Nephron progenitor cell (in vitro differentiated cells): Measurements from ENCODE around the gene ARG1.
A peak's percentile ranks its signal among the peaks of the same experiment; 100 is the strongest.

Source experiments
- DNase-seq: peaks from one replicate; pipeline ENCODE4 v3.0.0; 2021
- H3K27ac Mint-ChIP-seq: 2 replicates; pipeline ENCODE4 v1.8.0; 2021; ENCODE audit warnings: mild to moderate bottlenecking, moderate library complexity, mixed read lengths
- H3K27me3 Mint-ChIP-seq: 2 replicates; pipeline ENCODE4 v1.8.0; 2021; ENCODE audit warnings: mild to moderate bottlenecking, low read depth, mixed read lengths; ENCODE audit not compliant: poor library complexity
- H3K36me3 Mint-ChIP-seq: 2 replicates; pipeline ENCODE4 v1.8.0; 2021; ENCODE audit warnings: low read depth, mixed read lengths
- H3K4me1 Mint-ChIP-seq: 2 replicates; pipeline ENCODE4 v1.8.0; 2021; ENCODE audit warnings: mixed read lengths
- H3K4me3 Mint-ChIP-seq: 2 replicates; pipeline ENCODE4 v1.8.0; 2021; ENCODE audit warnings: mild to moderate bottlenecking, moderate library complexity, mixed read lengths
- H3K9me3 Mint-ChIP-seq: 2 replicates; pipeline ENCODE4 v1.8.0; 2021; ENCODE audit warnings: mild to moderate bottlenecking, moderate library complexity, mixed read lengths
- TF ChIP-seq, protein P1 (sequence below): fragments of 200-600 bp; sonication (generic); IDR thresholded peaks from 2 replicates; pipeline ENCODE4 v1.5.0; 2021; ENCODE audit warnings: antibody characterized with exemption

ARG1 gene

DNA sequence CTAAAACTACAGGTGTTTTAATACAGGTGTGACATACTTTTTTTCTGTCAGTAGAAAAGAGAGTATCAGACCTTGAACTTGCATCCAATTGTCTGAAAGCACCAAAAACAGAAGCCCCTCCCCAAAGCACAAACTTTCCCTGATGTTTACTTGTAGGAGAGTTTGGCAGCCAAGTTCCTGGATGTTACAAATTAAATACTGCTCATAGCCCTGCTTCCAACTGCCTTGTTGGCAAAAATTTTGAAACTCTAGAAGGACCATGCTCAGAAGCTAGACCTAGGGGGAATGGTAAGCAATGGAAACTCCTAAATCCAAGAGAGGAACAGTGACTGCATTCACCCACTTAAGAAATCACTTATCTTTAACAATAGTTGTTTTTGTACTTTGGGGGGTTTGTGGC is 17.0 kb upstream of the ARG1 start:
- TF ChIP-seq, protein P1, sequence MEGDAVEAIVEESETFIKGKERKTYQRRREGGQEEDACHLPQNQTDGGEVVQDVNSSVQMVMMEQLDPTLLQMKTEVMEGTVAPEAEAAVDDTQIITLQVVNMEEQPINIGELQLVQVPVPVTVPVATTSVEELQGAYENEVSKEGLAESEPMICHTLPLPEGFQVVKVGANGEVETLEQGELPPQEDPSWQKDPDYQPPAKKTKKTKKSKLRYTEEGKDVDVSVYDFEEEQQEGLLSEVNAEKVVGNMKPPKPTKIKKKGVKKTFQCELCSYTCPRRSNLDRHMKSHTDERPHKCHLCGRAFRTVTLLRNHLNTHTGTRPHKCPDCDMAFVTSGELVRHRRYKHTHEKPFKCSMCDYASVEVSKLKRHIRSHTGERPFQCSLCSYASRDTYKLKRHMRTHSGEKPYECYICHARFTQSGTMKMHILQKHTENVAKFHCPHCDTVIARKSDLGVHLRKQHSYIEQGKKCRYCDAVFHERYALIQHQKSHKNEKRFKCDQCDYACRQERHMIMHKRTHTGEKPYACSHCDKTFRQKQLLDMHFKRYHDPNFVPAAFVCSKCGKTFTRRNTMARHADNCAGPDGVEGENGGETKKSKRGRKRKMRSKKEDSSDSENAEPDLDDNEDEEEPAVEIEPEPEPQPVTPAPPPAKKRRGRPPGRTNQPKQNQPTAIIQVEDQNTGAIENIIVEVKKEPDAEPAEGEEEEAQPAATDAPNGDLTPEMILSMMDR: no peak

DNA sequence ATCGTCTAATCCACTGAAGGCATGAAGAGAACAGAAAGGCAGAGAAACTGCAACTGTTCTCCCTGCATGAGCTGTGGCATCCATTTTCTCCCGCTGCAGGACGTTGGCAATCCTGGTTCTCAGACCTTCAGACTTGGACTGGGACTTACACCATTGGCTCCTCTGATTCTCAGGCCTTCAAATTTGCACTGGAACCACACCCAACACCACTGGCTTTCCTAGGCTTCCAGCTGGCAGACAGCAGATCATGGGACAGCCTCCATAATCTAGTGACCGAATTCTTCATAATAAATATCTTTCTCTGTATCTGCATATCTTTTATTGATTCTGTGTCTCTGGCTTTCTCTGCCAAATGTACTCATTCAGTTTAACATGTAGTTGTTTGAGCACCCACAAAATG is 14.1 kb upstream of the ARG1 start:
- no peak for DNase-seq
- Mint-ChIP-seq H3K27ac (no peak overlapping the region), H3K9me3 (no peaks in the 10 kb centered on the region), H3K27me3 (peaks cover 4% of the 10 kb centered on the region), H3K36me3 (no peaks in the 10 kb centered on the region), H3K4me3 (no peak overlapping the region), H3K4me1 (no peaks in the 10 kb centered on the region)
- TF ChIP-seq, protein P1: no peak

More for the DNA sequence above, 17.0 kb upstream of the ARG1 start:
- Mint-ChIP-seq H3K4me3 (no peak overlapping the region), H3K27ac (no peak overlapping the region), H3K9me3 (no peaks in the 10 kb centered on the region), H3K27me3 (peaks cover 8% of the 10 kb centered on the region), H3K4me1 (no peaks in the 10 kb centered on the region), H3K36me3 (no peaks in the 10 kb centered on the region)
- DNase-seq: no peak

DNA sequence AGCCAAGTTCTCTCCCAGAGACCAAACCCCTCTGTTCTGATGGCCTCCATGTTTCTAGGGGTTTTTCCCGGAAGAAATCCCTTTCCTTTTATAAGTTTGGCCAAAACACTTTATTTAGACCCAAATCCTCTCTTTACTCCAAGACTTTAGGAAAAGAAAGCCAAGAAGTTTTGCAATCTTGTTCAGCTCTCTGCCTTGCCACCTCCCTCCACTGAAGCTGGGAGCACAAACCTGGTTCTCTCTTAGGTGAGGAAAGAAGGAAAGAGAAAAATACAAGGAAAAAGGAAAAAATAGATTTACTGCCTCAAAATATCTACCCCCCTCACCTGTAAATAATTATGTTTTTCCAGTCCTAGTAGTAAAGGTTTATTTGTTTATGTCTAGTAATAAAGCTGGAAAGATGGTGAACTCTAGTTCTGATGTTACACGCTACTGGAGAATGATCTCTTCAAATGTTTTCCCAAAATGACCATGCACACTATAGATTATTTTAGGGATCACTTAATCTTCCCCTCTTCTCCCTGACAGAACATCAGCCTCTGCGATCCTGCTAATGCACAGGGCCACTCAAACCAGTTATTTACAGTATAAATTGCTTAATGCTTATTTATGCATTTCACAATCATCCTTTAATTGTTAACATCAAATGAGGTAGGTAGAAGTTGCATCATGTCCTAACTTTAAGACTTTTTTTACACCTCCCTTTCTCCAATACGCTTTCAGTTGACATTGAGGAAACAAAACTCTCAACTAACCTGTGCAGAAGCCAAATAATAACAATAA is 10.9 kb upstream of the ARG1 start:
- peaks cover 7% of the 10 kb centered on the region for H3K36me3 Mint-ChIP-seq
- DNase-seq: no peak
- H3K4me1 Mint-ChIP-seq: no peaks in the 10 kb centered on the region
- no peak overlapping the region for H3K27ac Mint-ChIP-seq
- TF ChIP-seq, protein P1: no peak
- H3K9me3 Mint-ChIP-seq: peaks cover 9% of the 10 kb centered on the region
- H3K4me3 Mint-ChIP-seq: no peak overlapping the region
- peaks cover 10% of the 10 kb centered on the region for H3K27me3 Mint-ChIP-seq

DNA sequence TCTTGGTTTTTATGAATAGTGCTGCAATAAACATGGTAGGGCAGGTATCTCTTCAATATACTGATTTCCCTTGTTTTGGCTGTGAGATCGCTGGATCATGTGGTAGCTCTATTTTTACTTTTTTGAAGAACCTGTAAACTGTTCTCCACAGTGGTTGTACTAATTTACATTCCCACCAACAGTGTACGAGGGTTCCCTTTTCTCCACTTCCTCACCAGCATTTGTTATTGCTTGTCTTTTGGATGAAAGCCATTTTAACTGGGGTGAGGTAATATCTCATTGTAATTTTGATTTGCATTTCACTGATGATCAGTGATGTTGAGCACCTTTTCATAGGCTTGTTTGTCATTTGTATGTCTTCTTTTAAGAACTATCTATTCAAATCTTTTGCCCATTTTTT is 8.0 kb upstream of the ARG1 start:
- DNase-seq: no peak
- Mint-ChIP-seq H3K4me1 (no peaks in the 10 kb centered on the region), H3K4me3 (no peak overlapping the region), H3K27me3 (peaks cover 5% of the 10 kb centered on the region), H3K36me3 (peaks cover 14% of the 10 kb centered on the region), H3K27ac (no peak overlapping the region), H3K9me3 (peaks cover 9% of the 10 kb centered on the region)
- TF ChIP-seq, protein P1: no peak

DNA sequence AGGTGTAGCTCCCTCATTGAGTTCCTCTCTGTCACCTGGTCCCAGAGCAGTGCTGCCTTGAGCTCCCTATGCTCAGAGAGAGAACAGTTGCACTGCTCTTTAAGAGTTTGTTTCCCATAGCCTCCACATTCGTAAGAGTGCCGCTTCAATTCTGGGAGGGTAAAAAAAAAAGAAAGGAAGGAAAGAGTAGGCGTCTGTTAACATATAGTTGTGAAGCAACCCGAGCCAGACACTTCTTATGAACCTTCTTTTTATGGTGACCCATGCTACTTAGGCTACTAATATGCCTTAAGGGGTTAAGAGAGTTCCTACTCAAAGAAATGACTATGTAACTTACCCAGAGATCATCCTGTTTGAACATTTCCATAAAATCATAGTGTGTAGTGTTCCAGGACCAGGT is 4.3 kb upstream of the ARG1 start:
- Mint-ChIP-seq H3K27me3 (peaks cover 6% of the 10 kb centered on the region), H3K36me3 (peaks cover 32% of the 10 kb centered on the region), H3K4me1 (peaks cover 12% of the 10 kb centered on the region), H3K4me3 (no peak overlapping the region), H3K9me3 (peaks cover 9% of the 10 kb centered on the region), H3K27ac (no peak overlapping the region)
- no peak for DNase-seq
- TF ChIP-seq, protein P1: no peak

DNA sequence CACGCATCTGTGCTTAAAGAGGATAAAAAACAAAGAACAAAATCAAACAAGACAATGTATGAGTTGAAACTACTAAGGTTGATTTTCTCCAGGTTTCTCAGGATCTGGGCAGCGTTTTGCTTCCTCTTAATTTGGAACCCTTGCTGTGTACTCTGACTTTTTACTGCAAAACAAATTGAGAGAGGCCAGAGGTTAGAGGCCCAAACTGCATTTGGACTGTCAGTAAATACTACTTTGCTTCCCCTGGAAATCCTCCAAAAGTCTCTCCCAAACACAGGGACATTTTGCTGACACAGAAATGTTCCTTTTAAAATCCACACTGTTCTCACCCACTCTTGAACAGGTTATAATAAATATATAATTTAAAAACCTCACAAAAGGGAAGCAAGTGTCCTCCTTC is 1.1 kb downstream of the ARG1 start:
- Mint-ChIP-seq H3K9me3 (no peaks in the 10 kb centered on the region), H3K27ac (peak overlapping the region; percentile 17), H3K27me3 (peaks cover 3% of the 10 kb centered on the region), H3K36me3 (peaks cover 35% of the 10 kb centered on the region), H3K4me1 (peaks cover 22% of the 10 kb centered on the region), H3K4me3 (no peak overlapping the region)
- no peak for DNase-seq
- TF ChIP-seq, protein P1: no peak
